H1 (cell line): Measurements from ENCODE around the gene KSR2. TPM values are rescaled to one million over a fixed set of nuclear protein-coding genes. Genes with fewer than 3 reads are reported as not detected.

ENCODE experiments used
- CTCF ChIA-PET: fragments of 300-600 bp; sonication (Branson Sonifier 250); formaldehyde crosslinking; loops from one replicate; lab custom pipeline; 2021; ENCODE audit not compliant: partially characterized antibody; lab: Charles Lee
- POLR2A ChIA-PET: fragments of 300-600 bp; sonication (Branson Sonifier 250); formaldehyde crosslinking; loops from one replicate; lab custom pipeline; 2021; ENCODE audit warnings: inconsistent platforms; ENCODE audit not compliant: partially characterized antibody; lab: Charles Lee
- DNase-seq, 2 experiments: peaks; one replicate each; pipeline versions ENCODE4 v3.0.0 to v3.0.0-alpha.2; 2010 to 2022; ENCODE audit warnings: low spot score in 2 of 2, low read depth in 1 of 2, mixed read lengths in 1 of 2
- FAIRE-seq: peaks from 2 replicates; lab custom pipeline; 2011; peaks lifted over from hg19 to GRCh38; lab: Jason Lieb, UNC
- H2AFZ ChIP-seq: 2 replicates; pipeline ENCODE4 v1.8.1; 2012; ENCODE audit warnings: low read length, inconsistent platforms
- H2AK5ac ChIP-seq: 2 replicates; pipeline ENCODE4 v1.6.1; 2013; ENCODE audit warnings: low read depth, low read length
- H2BK120ac ChIP-seq: replicated peaks from 2 replicates; pipeline ENCODE3; 2013; ENCODE audit warnings: low read depth, low read length, inconsistent platforms
- H2BK12ac ChIP-seq: 2 replicates; pipeline ENCODE4 v1.6.1; 2013; ENCODE audit warnings: low read depth, low read length
- H2BK15ac ChIP-seq: 2 replicates; pipeline ENCODE4 v1.6.1; 2013; ENCODE audit warnings: low read length
- H2BK20ac ChIP-seq: 2 replicates; pipeline ENCODE4 v1.6.1; 2013; ENCODE audit warnings: low read length
- H2BK5ac ChIP-seq: 2 replicates; pipeline ENCODE4 v1.6.1; 2013; ENCODE audit warnings: low read depth, low read length
- H3K14ac ChIP-seq: 2 replicates; pipeline ENCODE4 v1.6.1; 2013; ENCODE audit warnings: inconsistent platforms; ENCODE audit not compliant: insufficient read length
- H3K18ac ChIP-seq: 2 replicates; pipeline ENCODE4 v1.6.1; 2013; ENCODE audit warnings: low read length; ENCODE audit errors: extremely low read depth
- H3K23ac ChIP-seq: 2 replicates; pipeline ENCODE4 v1.6.1; 2013; ENCODE audit warnings: inconsistent platforms; ENCODE audit not compliant: insufficient read length
- H3K23me2 ChIP-seq: 2 replicates; pipeline ENCODE4 v1.6.1; 2013; ENCODE audit warnings: low read depth, low read length
- H3K27ac ChIP-seq: 2 replicates; pipeline ENCODE4 v1.6.1; 2011; ENCODE audit warnings: low read depth, low read length, inconsistent platforms
- H3K27me3 ChIP-seq, 4 experiments: replicated peaks in 1 of 4; 1 replicate in 1 of 4; 2 replicates in 3 of 4; pipeline versions ENCODE4 v1.6.1 to v1.8.1; 2011 to 2013; ENCODE audit warnings: low read length in 3 of 4, mild to moderate bottlenecking in 3 of 4, inconsistent platforms in 2 of 4, mixed read lengths in 2 of 4, moderate library complexity in 1 of 4; ENCODE audit not compliant: control insufficient read depth in 3 of 4, insufficient read depth in 3 of 4; ENCODE audit errors: extremely low read depth in 1 of 4
- H3K36me3 ChIP-seq, 4 experiments: 2 replicates each; pipeline versions ENCODE4 v1.6.1 to v1.8.1; 2011 to 2013; ENCODE audit warnings: mild to moderate bottlenecking in 4 of 4, low read length in 3 of 4, moderate library complexity in 2 of 4, control low read depth in 1 of 4, inconsistent platforms in 1 of 4; ENCODE audit not compliant: insufficient read depth in 4 of 4, control insufficient read depth in 2 of 4
- H3K4ac ChIP-seq: replicated peaks from 2 replicates; pipeline ENCODE3; 2013; ENCODE audit warnings: low read length, low read depth, mixed read lengths, inconsistent platforms; ENCODE audit not compliant: insufficient read length
- H3K4me1 ChIP-seq, 4 experiments: replicated peaks in 1 of 4; 1 replicate in 1 of 4; 2 replicates in 3 of 4; pipeline versions ENCODE4 v1.6.1 to v1.8.1; 2011 to 2013; ENCODE audit warnings: low read length in 3 of 4, inconsistent platforms in 2 of 4, mixed read lengths in 1 of 4; ENCODE audit not compliant: insufficient read depth in 4 of 4, control insufficient read depth in 3 of 4
- H3K4me2 ChIP-seq, 2 experiments: 2 replicates each; pipeline versions ENCODE4 v1.6.1 to v1.8.1; 2011 to 2013; ENCODE audit warnings: low read depth in 2 of 2, low read length in 2 of 2, control low read depth in 1 of 2, inconsistent platforms in 1 of 2, mild to moderate bottlenecking in 1 of 2; ENCODE audit not compliant: insufficient read depth in 1 of 2
- H3K4me3 ChIP-seq, 4 experiments: fragments of 200-600, 300-600 bp in 1 of 4; sonication (generic), shearing (Covaris generic), sonication (Bioruptor Twin) in 1 of 4; 2 replicates each; pipeline versions ENCODE4 v1.5.1 to v1.8.1; 2011 to 2016; ENCODE audit warnings: low read length in 4 of 4, low read depth in 3 of 4, control low read depth in 2 of 4, inconsistent platforms in 2 of 4, mild to moderate bottlenecking in 2 of 4, mixed read lengths in 1 of 4, moderate library complexity in 1 of 4; ENCODE audit not compliant: insufficient read depth in 2 of 4; ENCODE audit errors: extremely low read depth in 1 of 4
- H3K56ac ChIP-seq: replicated peaks from 2 replicates; pipeline ENCODE3; 2013; ENCODE audit warnings: low read depth, mild to moderate bottlenecking, mixed read lengths, low read length, inconsistent platforms; ENCODE audit not compliant: insufficient read length
- H3K79me1 ChIP-seq: 2 replicates; pipeline ENCODE4 v1.6.1; 2013; ENCODE audit warnings: low read depth, low read length, control low read depth
- H3K79me2 ChIP-seq, 2 experiments: 2 replicates each; pipeline versions ENCODE4 v1.6.1 to v1.8.1; 2012 to 2013; ENCODE audit warnings: low read length in 2 of 2, mild to moderate bottlenecking in 2 of 2, inconsistent platforms in 1 of 2; ENCODE audit not compliant: insufficient read depth in 2 of 2, control insufficient read depth in 1 of 2
- H3K9ac ChIP-seq, 4 experiments: replicated peaks in 1 of 4; 1 replicate in 1 of 4; 2 replicates in 3 of 4; pipeline versions ENCODE4 v1.6.1 to v1.8.1; 2011 to 2013; ENCODE audit warnings: low read depth in 3 of 4, low read length in 3 of 4, control low read depth in 2 of 4, mild to moderate bottlenecking in 2 of 4, moderate library complexity in 2 of 4, inconsistent platforms in 1 of 4; ENCODE audit errors: extremely low read depth in 1 of 4
- H3K9me3 ChIP-seq, 2 experiments: 2 replicates each; pipeline versions ENCODE4 v1.6.1 to v1.8.1; 2012 to 2013; ENCODE audit warnings: mild to moderate bottlenecking in 2 of 2, moderate library complexity in 2 of 2, control low read depth in 1 of 2, inconsistent platforms in 1 of 2, low read depth in 1 of 2, low read length in 1 of 2, mixed read lengths in 1 of 2; ENCODE audit not compliant: insufficient read depth in 2 of 2
- H4K20me1 ChIP-seq, 2 experiments: replicated peaks in 1 of 2; 2 replicates each; pipeline versions ENCODE3 to v1.8.1; 2011 to 2013; ENCODE audit warnings: inconsistent platforms in 2 of 2, low read length in 2 of 2, mild to moderate bottlenecking in 1 of 2; ENCODE audit not compliant: insufficient read depth in 2 of 2, control insufficient read depth in 1 of 2
- H4K5ac ChIP-seq: 2 replicates; pipeline ENCODE4 v1.6.1; 2013; ENCODE audit warnings: low read length, low read depth, mixed read lengths, inconsistent platforms; ENCODE audit not compliant: insufficient read length
- H4K8ac ChIP-seq: 2 replicates; pipeline ENCODE4 v1.8.0; 2013; ENCODE audit warnings: mild to moderate bottlenecking, moderate library complexity, low read length, inconsistent platforms; ENCODE audit not compliant: insufficient read depth; ENCODE audit errors: extremely low read depth
- H4K91ac ChIP-seq: replicated peaks from 2 replicates; pipeline ENCODE3; 2013; ENCODE audit warnings: low read length, mixed read lengths, inconsistent platforms; ENCODE audit not compliant: insufficient read length
- BACH1 ChIP-seq: IDR thresholded peaks from 2 replicates; pipeline ENCODE4 v1.6.1; 2012; ENCODE audit warnings: low read length, improper control_type of control experiment
- SP1 ChIP-seq: IDR thresholded peaks from 2 replicates; pipeline ENCODE4 v1.6.1; 2011; ENCODE audit warnings: low read depth, low read length
- SP4 ChIP-seq: IDR thresholded peaks from 2 replicates; pipeline ENCODE4 v1.6.1; 2012; ENCODE audit warnings: low read length, inconsistent platforms
- WGBS, 2 experiments: shearing (Covaris generic) in 1 of 2; methylation state at CpG; one replicate each; pipeline versions ENCODE4 v1.1.6 to v1.1.7; 2013 to 2015; ENCODE audit warnings: low lambda C conversion rate in 2 of 2, mixed read lengths in 2 of 2, inconsistent platforms in 1 of 2, low coverage in 1 of 2, missing lambda C conversion rate in 1 of 2; ENCODE audit not compliant: insufficient replicate concordance in 2 of 2, insufficient coverage in 1 of 2, insufficient read length in 1 of 2; ENCODE audit errors: extremely low coverage in 1 of 2, missing lambda C conversion rate in 1 of 2; 5-methylcytosine and 5-hydroxymethylcytosine counted together
- polyA plus RNA-seq, 7 experiments: library from polyadenylated mRNA; depleted of rRNA in 3 of 7; stranded (reverse) in 5 of 7; unstranded in 2 of 7; fragments of >200 nt in 5 of 7; fragments of 200-250 nt in 2 of 7; gene quantifications; 1 replicate in 5 of 7; 2 replicates in 1 of 7; 4 replicates in 1 of 7; pipeline versions ENCODE4 v1.2.1 to v1.2.3, GENCODE V29; 2011 to 2013; ENCODE audit warnings: missing spikeins in 2 of 7, mixed read lengths in 2 of 7
- total RNA-seq: library from RNA; stranded (reverse); fragmentation: NEBNext Ultra II Directional; extraction: Animal tissue kit (Norgen Biotek cat#: 25700); gene quantifications from 2 replicates; pipeline ENCODE4 v1.2.1, GENCODE V29; 2021

KSR2 gene
- total and polyA plus RNA-seq, 2 of the 8 experiments (the other 6 are each of a cell fraction or from before 2014, with no cell fraction given) = 0.74 to 2.2 TPM

- Histone ChIP-seq H3K9me3 (no peaks in the 10 kb centered on the region), H3K23me2 (peaks cover 3% of the 10 kb centered on the region; the same call in 1 of the 2 replicates), H2AK5ac (no peak overlapping the region), H3K79me1 (no peaks in the 10 kb centered on the region), H4K8ac (no peak overlapping the region), H4K91ac (no peak overlapping the region), H2BK20ac (no peak overlapping the region), H3K27me3 (no peaks in the 10 kb centered on the region), H4K20me1 (no peaks in the 10 kb centered on the region), H2BK15ac (no peak overlapping the region), H2BK5ac (no peak overlapping the region), H3K18ac (no peak overlapping the region), H3K14ac (no peak overlapping the region), H3K23ac (no peak overlapping the region), H3K4me1 (peaks cover 5 to 15% (median 12%) of the 10 kb centered on the region in 4 experiments; a peak in 6 of 7 replicates), H3K9ac (no peak overlapping the region), H3K4me2 (peak overlapping the region; percentile 5 to 22; a peak in 1 of 4 replicates), H3K56ac (no peak overlapping the region), H3K4ac (no peak overlapping the region), H4K5ac (no peak overlapping the region), H3K36me3 (no peaks in the 10 kb centered on the region), H3K79me2 (no peaks in the 10 kb centered on the region), H2BK12ac (0 out of 2 replicates have a peak overlapping the region, but pooled peaks have one; percentile 22), H2AFZ (no peak overlapping the region), H2BK120ac (no peak overlapping the region), H3K27ac (no peak overlapping the region), H3K4me3 (no peak overlapping the region)
- FAIRE-seq (peak; percentile 98), DNase-seq (peak; percentile 77 to 95)
- POLR2A ChIA-PET = no interaction called here
- CTCF ChIA-PET = interaction anchor here (0.7 to 5.3 kb wide), 8 partner anchors 9 to 354 kb away, joined by 3 to 32 read pairs (median 4); no protein-coding TSS in a partner anchor
- 27% methylated on average over 7 of the region's 8 CpGs; no CpG with 5 or more reads in 1 of the 2 experiments for WGBS, 2 experiments
- TF ChIP-seq SP1 (peak; percentile 30; the same call in 1 of the 2 replicates), BACH1 (no peak), SP4 (peak; percentile 78; the same call in 1 of the 2 replicates)
Measured at GRCh38 chr12:117580718-117581062, 388.1 kb downstream of the KSR2 start.
